Right hindlimb (tissue), 1 donor: ENCODE results near the gene LARP6.
"Not testable (repeated sequence)": the region's sequence is repeated elsewhere in the genome, so short reads cannot be mapped to it uniquely, and the experiment has no call there.

Experiments
- DNase-seq: peaks from one replicate; pipeline ENCODE4 v3.0.0-alpha.2; 2018

Gene LARP6

DNA sequence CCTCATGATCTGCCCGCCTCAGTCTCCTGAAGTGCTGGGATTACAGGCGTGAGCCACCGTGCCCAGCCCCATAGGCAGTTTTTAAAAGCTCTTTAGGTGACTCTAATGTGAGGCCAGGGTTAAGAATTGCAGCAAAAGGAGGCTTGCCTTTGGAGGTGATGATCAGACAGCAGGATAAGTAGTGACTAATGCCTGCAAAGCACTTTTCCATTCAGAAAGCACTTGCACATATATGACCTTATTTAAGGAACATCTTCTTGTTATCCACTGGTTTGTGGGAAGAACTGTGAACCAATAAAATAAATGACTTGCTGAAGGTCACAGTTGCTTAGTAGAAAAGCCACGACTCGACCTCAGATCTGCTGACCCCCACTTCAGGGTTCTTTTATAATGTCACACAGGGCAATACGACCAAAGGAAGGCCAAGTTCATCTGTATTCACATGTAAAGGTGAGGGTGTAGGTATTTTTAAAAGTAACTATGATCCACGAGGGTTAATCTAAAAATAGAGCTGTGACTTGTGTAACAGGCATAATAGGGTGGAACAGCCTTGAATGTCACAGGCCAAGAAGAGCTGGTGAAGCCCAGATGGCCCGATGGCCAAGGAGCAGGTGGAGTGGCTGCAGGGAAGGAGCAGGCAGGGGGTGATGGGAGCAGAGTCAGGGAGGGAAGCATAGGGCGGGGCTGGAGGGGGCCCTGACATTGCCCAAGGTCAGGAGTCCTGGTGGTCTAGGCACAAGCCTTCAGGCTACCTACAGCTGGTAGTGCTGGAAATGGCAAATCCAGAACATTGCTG is 24.4 kb downstream of the LARP6 start:
- no peak for DNase-seq

DNA sequence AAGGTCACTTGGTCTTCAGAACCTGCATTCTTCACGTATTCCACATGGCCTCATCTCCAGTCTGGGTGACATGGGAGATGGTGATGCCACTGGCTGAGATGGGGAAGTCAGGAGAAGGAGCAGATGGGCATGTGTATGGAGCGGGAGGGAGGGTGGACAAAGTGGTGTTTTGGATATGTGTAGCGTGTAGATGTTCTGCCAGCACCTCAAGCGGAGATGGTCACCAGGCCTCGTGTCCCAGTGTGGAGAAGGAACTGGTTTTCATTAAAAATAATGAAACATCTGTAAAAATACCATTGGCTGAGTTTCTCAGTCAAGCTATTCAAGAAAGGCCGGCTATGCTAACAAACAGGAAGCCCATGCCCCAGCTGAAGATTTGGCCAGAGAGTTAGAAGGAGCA is 26.2 kb downstream of the LARP6 start:
- DNase-seq = no peak

DNA sequence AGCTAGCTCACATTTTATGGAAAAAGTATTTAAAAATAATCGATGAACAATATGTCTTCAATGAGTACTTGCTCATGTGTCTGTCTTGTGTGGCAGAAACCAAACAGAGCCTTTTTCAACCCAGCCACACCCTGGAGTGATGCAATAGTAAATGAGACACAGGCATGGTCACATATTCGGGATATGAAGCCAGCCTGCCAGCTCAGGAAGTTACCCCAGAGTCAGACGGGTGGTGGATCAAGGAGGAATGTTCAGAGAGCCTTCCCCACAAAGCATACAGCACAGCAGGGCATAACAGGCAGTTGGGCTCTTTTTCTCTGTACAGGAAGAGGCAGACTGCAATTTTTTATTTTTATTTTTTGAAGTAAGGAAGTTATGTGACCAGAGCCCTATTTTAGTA is 27.3 kb downstream of the LARP6 start:
- DNase-seq = no peak

DNA sequence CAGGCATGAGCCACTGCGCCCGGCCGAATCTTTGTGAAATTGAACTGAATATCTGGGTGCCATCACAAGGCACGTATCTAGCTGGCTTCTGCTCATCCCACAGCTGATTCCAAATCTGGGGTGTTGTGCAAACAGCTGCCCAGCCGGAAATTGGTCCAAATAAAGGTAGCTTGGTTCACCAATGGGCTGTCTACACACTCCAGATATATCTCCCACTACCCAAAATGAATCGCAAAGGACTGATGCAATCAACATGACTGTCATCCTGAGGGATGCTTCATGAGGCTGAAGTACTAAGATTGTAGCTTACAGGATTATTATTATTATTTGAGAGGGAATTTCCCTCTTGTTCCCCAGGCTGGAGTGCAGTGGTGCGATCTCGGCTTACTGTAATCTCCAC is 28.1 kb downstream of the LARP6 start:
- DNase-seq = no peak

DNA sequence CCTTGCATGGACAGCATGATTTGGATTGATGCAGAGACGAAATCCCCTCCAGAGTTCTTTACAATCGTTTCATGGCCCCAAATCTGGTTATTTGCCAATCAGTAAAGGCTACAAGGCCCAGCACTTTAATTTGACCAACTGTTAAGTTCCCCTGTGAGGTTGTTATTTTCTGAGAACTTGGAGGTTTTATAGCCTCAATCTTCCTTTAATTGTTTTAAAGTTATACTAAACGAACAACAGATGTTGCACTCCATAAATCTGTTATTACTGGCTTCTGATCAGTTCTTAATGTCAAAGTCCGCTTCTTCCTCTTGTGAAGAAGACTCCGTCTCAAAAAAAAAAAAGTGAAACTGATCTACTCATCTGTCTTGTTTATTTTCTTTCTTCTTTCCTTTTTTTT is 30.8 kb downstream of the LARP6 start:
- DNase-seq = no peak

DNA sequence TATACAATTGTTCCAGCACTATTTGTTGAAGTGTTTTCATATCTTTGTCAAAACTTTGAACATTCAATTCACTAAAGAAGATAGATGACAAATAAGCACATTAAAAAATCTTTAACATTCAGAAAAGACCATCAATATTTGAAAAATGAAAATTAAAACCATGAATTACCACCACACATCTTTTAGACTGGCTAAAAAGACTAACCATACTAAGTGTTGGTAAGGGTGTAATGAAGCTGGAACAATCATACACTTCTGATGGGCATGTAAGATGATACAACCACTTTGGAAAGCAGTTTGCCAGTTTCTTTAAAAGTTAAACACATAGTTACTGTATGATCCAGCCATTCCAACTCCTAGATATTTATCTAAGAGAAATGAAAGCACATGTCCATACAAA is 33.7 kb downstream of the LARP6 start:
- DNase-seq = no peak

DNA sequence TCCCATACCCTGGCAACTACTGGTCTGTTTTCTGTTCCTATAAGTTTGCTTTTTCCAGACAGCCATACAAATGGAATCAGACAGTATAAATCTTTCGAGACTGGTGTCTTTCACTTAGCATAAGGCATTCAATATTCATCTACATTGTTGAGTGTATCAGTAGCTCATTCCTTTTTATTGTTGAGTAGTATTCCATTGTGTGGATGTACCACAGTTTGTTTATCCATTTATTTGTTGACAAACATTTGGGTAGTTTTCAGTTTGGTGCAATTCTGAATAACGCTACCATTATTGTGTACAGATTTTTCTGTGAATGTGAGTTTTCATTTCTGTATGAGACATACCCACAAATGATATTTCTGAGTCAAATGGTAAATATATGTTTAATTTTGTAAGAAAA is 35.4 kb downstream of the LARP6 start:
- no peak for DNase-seq

DNA sequence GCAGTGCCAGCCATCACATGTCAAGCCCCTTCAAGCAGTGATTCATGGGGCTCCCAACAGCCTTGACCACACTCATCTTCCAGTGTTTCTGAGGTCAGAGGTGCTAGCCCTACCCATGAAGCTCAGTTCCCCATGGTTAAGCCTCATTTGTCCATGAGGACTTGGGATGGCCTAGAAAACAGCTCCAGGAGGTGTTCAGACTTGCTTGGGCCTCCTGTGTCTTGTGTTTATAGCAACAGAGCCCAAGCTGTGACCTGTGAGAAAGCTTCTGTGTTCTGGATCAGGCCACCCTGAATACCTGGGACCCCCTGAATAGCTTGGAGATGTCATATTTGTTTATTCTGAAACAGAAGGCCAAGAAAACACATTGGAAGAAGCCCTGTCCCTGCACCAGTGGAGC is 36.7 kb downstream of the LARP6 start:
- no peak for DNase-seq

DNA sequence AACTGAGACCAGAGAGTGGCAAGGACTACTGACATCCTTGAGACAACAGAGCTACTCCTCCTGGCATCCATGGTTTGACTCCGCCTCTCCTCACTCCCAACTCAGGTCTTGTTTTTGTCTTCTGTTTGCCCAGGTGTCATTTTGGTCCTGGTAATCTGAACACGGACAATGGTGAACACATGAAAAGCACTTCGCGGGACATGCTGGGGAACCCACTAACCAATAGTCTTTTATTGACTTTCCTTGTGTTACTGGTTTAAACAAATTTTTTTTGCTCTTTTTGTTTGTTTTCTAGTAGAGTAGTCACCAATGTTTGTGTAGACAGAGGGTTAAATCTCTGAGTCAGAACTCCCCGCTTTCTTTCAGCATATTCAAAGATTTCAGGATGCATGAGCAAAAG is 38.4 kb downstream of the LARP6 start:
- DNase-seq = no peak

DNA sequence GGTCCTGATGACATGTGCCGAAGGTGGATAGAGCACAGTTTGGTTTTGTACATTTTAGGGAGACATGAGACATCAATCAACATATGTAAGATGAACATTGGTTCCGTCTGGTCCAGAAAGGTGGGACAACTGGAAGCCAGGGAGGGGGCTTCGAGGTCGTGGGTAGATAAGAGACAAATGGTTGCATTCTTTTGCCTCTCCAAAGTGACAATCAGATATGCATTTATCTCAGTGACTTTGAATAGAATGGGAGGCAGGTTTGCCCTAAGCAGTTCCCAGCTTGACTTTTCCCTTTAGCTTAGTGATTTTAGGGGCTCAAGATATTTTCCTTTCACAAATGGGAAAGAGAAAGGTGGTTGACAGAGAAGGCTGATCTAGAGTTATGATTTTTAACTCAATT is 38.9 kb downstream of the LARP6 start:
- DNase-seq = not testable (repeated sequence)

DNA sequence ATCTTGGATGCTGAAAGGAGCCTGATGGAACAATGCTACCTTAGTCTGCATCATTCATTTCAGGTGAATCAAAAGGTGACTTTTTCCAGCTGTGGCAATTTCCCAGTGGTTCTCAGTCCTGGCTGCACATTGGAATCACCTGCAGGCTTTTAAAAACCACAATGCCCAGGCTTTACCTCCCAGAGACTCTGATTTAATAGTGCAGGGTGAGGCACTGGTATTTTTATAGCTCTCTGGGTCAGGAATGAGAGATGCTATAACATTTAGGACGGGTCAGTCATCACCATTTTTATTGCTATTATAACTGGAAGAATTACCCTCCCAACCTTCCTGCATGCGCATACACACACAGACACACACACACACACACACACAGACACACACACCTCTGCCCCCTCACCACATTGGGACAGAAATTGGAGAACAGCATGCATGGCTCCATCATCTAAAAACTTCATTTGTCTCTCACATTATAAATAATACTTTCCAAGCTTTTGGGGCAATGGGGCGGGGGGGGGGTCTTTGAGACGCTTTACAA is 41.1 kb downstream of the LARP6 start:
- DNase-seq = no peak

DNA sequence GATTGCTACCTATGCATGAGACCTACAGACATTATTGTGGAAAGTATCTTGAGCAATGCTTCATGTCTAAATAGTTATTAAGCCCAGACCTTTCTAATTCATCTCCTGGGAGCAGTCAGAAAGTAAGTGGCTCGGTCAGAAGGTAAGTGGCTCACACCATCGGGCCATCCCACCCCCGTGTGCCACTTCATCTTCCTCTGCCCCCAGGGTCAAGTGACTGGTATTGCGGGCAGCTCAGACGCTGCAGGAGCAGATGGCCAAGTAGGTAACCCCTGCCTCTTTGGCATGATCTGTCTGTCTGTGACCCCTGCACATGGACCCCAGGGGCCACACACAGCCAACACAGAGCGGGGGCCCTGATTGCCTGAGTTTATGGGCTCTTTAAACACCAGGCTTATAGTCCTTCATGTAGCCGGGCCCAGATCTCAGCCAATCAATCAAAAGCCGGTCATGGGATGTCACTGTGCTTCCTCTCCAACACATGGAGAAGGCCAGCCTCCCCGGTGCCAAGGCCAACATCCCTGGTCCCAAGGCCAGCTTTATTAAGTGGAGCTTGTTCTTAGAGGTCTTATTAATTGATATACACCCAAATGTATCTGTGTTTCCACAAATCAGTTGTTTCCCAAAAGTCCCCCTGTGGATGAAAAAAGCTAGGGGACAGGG is 42.9 kb downstream of the LARP6 start:
- DNase-seq = no peak

DNA sequence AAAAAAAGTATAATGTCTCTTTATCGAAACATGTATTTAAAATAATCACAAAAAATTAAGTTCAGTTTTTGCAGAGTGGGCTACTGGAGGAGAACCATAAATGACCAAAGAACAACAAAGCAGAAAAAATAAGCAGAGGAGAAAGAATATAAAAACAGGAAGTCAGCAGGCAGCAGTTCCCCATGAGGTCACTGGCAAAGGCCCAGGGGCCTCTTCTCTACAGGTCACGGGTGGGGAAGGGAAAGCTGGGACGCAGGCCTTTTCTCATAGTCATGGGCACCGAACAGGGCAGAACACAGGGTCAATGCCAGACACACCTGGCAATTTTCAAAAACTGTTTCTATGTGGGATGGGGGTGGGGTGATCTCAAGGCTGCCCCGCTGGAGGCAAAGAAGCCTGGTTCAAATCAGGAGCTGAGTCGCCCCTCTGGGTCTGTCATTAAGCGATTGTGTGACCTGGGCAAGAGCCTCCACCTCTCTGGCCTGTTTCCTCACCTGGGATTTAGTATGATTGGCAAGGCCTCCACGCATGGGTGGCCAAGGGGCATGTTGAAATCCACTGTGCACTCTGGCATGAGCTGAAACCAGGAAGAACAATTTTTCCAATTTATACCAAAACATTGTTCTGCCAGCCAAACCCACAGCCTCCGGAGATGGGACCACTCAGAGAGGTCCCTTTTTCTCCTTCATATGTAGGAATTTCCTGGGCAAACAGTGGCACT is 46.8 kb downstream of the LARP6 start:
- DNase-seq = peak; percentile 47

DNA sequence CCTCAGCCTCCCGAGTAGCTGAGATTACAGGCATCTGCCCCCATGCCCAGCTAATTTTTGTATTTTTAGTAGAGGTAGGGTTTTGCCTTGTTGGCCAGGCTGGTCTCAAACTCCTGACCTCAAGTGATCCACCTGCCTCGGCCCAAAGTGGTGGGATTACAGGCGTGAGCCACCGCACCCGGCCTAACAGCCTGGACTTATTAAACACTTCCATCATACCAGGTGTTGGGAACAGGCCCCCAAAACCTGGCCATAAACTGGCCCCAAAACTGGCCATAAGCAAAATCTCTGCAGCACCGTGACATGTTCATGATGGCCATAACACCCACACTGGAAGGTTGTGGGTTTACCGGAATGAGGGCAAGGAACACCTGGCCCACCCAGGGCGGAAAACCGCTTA is 49.6 kb downstream of the LARP6 start:
- DNase-seq = not testable (repeated sequence)

DNA sequence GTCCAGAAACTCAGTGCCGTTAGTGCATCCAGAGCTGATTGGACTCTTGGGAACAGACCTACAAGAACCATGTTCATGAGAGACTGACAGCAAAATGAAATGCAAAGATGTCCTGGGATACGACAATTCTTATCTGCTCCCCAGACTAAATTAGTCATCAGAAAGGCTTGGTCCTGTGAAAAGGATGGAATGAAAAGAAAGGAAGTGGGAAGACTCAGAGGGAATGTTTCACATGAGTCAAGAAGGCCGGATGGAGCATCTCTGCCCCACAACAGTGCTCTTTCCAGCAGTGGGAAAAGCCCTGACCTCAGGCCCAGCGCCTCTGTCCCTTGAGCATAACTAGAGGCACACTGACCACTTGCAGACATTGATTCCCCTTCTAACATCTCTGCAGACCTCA is 51.3 kb downstream of the LARP6 start:
- DNase-seq = no peak

DNA sequence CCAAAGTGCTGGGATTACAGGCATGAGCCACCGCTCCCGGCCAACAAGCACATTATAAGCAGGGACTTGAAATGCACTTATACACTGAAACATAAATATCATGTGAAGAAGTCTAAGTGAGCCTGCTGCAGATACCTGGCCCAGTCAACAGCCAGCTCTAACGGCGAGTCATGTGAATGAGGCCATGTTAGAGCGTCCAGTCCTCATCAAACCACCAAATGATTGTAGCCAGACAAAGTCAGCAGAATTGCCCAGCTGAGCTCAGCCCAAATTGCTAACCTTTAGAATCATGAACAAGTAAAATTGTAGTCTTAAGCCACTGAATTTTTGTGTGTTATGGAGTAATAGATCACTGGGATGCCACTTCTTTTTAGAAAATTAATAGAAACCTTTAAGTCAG is 52.8 kb downstream of the LARP6 start:
- no peak for DNase-seq

DNA sequence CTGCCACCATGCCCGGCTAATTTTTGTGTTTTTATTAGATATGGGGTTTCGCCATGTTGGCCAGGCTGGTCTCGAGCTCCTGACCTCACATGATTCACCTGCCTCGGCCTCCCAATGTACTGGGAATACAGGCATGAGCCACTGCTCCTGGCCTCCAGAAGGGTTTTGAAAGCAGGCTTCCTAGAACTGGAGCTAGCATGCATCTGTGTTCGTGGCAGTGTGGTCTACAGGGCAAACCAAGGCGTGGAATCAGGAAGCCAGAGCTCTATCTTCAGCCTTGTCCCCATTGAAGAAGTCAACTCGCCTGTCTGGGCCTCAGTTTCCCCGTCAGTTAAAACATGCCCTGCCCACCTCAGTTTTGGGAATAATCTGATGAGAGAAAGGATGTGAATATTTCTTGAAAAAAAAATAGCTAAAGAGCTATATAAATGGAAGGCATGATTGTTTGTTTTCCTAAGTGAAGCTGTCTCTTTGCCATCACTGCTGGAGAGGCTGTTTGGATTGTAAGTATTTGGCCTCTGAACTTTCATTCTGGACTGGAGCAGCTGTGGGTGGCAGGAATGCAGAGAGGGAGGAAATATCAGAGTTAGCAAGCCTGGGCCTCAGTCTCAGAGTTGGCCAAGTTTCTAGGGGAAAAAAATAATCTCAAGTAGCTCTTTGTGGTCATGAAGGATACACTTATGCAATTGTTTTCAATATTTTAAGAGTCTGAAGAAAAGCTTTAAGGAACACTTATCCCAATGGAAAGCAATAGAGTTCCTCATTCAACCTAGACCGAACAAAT is 54.1 kb downstream of the LARP6 start:
- DNase-seq = peak; percentile 53

DNA sequence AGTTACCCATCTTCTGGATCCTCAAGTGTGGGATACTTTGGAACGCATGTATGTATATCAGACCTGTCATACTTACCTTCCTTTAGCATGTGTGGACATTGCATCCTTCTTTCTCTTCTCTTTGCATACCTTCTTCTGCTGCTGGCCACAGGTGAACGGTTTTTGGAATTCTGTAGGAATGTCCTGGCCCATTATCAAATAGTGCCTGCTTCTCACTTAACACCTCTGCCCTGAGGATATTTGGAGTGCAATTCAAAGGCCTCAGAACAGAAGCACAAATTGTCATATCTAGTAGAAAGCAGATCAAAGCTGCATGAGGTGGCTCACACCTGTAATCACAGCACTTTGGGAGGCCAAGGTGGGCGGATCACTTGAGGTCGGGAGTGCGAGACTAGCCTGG is 56.5 kb downstream of the LARP6 start:
- DNase-seq = no peak

DNA sequence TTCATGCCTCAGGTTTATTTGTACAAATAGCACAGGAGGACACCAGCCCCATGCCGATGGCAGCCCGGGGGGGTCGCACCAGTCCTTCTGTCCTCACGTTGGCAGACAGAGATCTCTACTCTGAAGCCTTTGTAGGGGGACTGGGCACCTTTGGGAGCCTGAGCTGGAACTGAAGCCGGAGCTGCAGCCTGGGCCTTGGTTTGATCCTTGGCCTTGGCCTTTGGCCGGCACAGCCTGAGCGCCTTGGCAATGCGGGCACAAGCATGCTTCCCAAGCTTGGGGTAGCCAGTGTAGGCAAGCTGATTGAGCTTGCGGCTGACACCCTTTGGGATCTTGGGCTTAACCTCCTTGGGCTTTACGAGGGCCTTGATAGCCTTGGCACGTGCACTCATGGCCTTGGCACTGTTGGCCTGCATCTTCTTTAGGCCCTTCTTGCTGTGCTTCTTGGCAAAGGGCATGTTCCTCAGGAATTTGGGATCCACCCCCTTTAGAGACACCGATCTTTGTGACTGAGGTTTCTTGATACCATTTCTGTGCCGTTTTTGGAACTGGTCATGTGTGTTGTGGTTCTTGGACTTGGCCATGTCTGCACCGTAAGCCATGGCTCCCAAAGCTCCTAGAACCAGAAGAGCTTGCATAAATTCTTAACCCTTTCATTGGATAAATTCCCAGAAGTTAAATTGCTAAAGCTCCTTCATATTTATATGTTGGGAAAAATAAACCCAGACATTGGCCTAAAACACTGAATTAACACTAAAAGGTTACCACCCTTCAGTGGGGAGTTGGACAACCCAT is 57.2 kb downstream of the LARP6 start:
- no peak for DNase-seq

DNA sequence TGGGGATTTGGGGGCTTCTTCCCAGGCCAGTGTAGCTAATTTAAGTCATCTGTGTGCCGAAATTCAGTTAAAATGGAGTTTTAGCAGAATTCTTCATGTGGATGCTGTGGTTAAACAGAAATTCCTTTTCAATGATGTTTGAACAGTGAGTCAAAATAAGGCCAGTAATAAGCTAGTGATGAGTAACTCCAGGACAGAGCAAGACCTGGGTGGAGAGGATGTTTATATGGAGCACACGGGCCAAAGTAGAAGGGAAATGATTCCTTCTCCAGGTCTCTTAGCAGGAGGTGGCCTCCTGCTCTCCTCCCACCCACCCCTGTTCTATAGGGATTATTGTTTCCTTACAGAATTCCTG is 58.7 kb downstream of the LARP6 start:
- no peak for DNase-seq

DNA sequence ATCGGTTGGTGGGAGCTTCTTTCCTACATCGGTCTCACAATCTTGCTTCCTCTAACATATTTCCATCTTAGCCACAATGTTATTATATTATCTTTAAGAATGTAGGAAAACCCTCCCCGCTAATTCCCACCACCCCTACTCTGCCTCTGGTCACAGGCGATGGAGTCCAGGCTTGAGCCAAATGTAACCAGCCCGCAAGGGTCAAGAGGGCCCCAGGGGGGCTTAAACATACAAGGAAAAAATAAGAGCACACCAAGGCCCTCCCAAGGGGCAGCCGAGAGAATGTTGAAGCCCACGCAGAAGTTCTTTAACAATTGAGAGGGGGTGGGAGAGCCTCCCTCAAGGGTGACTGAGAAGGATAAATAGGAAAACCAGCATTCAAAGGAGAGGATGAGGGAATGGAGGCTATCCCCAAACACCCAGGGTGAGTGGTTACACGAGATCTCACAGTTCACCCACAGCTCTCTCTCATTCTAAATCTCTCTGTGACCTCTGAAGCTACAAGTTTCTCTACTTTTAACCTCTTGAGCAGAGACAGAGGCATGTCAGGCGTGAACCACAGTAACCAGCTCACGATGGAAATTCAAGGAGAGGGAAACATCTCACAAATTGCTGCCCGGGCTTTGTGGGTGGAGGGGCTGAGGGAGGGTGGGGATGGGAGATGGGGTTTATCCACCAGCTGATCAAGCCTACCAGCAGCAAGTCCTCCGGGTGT is 59.2 kb downstream of the LARP6 start:
- peak; percentile 41 for DNase-seq

DNA sequence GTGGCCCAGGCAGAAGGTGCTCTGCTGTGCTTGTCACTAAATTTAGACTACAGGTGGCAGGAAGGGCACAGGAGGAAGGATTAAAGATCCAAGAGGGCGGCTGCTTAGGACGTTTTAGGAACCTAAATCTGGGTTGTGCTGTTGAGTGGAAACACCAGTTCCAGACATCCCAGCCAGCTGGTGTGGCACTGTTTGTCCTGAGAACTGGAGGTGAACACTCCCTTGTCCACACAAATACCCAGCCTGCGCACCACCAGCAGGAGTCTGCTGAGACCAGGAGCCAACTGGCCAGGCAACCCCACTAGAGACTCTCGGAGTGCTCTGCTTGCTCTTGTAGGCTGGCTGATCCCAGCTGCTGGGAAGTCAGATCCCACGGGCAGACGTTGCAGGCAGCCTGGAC is 60.3 kb downstream of the LARP6 start:
- no peak for DNase-seq
